Measurements from ENCODE around the gene GBF1. TPM values are rescaled to one million over a fixed set of nuclear protein-coding genes. Genes with fewer than 3 reads are reported as not detected.

GBF1 gene
- total and polyA plus RNA-seq, 8 donors = 44.7 to 57.2 (median 46.6) TPM

- TF ChIP-seq, protein P1, sequence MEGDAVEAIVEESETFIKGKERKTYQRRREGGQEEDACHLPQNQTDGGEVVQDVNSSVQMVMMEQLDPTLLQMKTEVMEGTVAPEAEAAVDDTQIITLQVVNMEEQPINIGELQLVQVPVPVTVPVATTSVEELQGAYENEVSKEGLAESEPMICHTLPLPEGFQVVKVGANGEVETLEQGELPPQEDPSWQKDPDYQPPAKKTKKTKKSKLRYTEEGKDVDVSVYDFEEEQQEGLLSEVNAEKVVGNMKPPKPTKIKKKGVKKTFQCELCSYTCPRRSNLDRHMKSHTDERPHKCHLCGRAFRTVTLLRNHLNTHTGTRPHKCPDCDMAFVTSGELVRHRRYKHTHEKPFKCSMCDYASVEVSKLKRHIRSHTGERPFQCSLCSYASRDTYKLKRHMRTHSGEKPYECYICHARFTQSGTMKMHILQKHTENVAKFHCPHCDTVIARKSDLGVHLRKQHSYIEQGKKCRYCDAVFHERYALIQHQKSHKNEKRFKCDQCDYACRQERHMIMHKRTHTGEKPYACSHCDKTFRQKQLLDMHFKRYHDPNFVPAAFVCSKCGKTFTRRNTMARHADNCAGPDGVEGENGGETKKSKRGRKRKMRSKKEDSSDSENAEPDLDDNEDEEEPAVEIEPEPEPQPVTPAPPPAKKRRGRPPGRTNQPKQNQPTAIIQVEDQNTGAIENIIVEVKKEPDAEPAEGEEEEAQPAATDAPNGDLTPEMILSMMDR (IDR thresholded peaks at IDR 0.05) = no peak
- no peaks in the 10 kb centered on the region for H3K9me3 ChIP-seq
- no peak overlapping the region for H3K27ac ChIP-seq
- ATAC-seq = no peak
- H3K27me3 ChIP-seq = no peaks in the 10 kb centered on the region
- DNase-seq = no peak
- no peaks in the 10 kb centered on the region for H3K4me1 ChIP-seq
- H3K4me3 ChIP-seq = no peak overlapping the region
- intact Hi-C loops (cut with DNase I) = no loop called here
- peaks cover 0 to 18% of the 10 kb centered on the region in 2 donors for H3K36me3 ChIP-seq
Measured at GRCh38 chr10:102255404-102255803, 10.1 kb downstream of the GBF1 start.

DNA sequence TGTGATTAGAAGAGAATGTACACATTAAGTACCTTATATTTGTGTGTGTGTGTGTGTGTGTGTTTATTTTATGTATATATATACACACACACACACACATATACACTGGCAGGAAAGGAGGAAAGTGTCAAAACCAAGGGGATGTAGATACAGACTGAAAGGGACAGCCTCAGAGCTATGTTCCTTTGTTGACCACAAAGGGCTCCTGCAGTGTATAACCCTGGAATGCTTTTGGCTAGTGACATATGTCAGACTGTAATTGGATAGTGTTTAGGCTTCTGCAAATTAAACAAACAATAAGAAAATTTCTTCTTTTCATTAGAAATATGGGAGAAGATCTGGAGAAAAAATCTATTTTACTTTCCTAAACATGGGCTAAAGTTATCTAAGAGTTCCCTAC, 15.9 kb downstream of the GBF1 start:
- no peak overlapping the region for H3K27ac ChIP-seq
- peaks cover 0 to 40% of the 10 kb centered on the region in 2 donors for H3K36me3 ChIP-seq
- DNase-seq (no peak), ATAC-seq (no peak)
- no peaks in the 10 kb centered on the region for H3K9me3 ChIP-seq
- H3K4me3 ChIP-seq = no peak overlapping the region
- intact Hi-C loops (cut with DNase I) = no loop called here
- no peaks in the 10 kb centered on the region for H3K27me3 ChIP-seq
- H3K4me1 ChIP-seq = peaks cover 0 to 1% of the 10 kb centered on the region in 2 donors
- TF ChIP-seq, protein P1 (IDR thresholded peaks at IDR 0.05) = no peak

DNA sequence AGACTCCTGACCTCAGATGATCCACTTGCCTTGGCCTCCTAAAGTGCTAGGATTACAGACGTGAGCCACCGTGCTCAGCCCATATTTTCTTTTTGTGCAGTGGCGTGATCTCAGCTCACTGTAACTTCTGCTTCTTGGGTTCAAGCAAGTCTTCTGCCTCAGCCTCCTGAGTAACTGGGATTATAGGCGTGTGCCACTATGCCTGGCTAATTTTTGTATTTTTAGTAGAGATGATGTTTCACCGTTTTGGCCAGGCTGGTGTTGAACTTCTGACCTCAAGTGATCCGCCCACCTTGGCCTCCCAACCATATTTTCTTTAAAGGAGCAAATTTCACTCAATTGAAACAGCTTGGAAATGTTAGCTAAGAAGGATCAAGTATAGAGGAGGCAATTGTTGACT, 16.5 kb downstream of the GBF1 start:
- peaks cover 0 to 7% of the 10 kb centered on the region in 2 donors for H3K4me1 ChIP-seq
- ATAC-seq (no peak), DNase-seq (no peak)
- intact Hi-C loops (cut with DNase I) = no loop called here
- no peak overlapping the region for H3K4me3 ChIP-seq
- H3K27ac ChIP-seq = no peak overlapping the region
- TF ChIP-seq, protein P1 (IDR thresholded peaks at IDR 0.05) = no peak
- H3K9me3 ChIP-seq = no peaks in the 10 kb centered on the region
- peaks cover 0 to 40% of the 10 kb centered on the region in 2 donors for H3K36me3 ChIP-seq
- H3K27me3 ChIP-seq = no peaks in the 10 kb centered on the region

- Histone ChIP-seq H3K9me3 (no peaks in the 10 kb centered on the region), H3K4me3 (no peak overlapping the region), H3K27ac (no peak overlapping the region), H3K27me3 (no peaks in the 10 kb centered on the region), H3K36me3 (peaks cover 0 to 40% of the 10 kb centered on the region in 2 donors), H3K4me1 (peaks cover under 1 to 17% of the 10 kb centered on the region in 2 donors)
- ATAC-seq (no peak), DNase-seq (no peak)
- intact Hi-C loops (cut with DNase I) = no loop called here
- TF ChIP-seq, protein P1 (IDR thresholded peaks at IDR 0.05) = no peak
Measured at GRCh38 chr10:102262744-102263370, 17.5 kb downstream of the GBF1 start.

DNA sequence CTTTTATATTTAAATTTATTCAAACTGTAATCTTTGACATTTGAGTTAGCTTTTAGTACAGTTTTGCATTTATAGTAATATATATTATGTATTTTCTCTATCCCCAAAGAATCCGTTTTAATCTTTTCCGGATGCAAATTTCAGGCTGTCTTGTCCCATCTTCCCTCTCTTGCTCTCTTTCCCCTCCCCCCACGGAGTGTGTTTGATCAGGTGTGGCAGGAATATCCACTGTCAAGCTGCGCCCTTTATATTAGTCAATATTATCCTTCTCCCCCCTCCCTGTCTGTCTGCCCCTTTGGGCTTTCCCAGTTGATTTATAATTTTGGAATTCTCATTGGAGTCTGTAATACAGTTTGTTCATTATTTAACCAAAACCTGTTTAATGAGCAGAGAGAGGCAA, 19.0 kb downstream of the GBF1 start:
- no peak overlapping the region for H3K4me3 ChIP-seq
- intact Hi-C loops (cut with DNase I) = no loop called here
- DNase-seq = no peak
- H3K36me3 ChIP-seq = peaks cover 0 to 32% of the 10 kb centered on the region in 2 donors
- ATAC-seq = no peak
- no peak overlapping the region for H3K27ac ChIP-seq
- TF ChIP-seq, protein P1 (IDR thresholded peaks at IDR 0.05) = no peak
- peaks cover 7 to 30% of the 10 kb centered on the region in 2 donors for H3K4me1 ChIP-seq
- no peaks in the 10 kb centered on the region for H3K9me3 ChIP-seq
- H3K27me3 ChIP-seq = no peaks in the 10 kb centered on the region

Measured in left lung (tissue), 10 donors.